Forelimb muscle (tissue), 1 donor: ENCODE data around the gene ARHGDIA. TPM values are rescaled to one million over a fixed set of nuclear protein-coding genes. Genes with fewer than 3 reads are reported as not detected.

Source experiments
- DNase-seq: peaks from one replicate; pipeline ENCODE4 v3.0.0-alpha.2; 2013; ENCODE audit warnings: low read depth
- polyA plus RNA-seq: library from polyadenylated mRNA; unstranded; fragments of 120-200 nt; gene quantifications from one replicate; pipeline ENCODE4 v1.2.1, GENCODE V29; 2013; ENCODE audit not compliant: insufficient read length

Gene ARHGDIA
- polyA plus RNA-seq, 1 donor: 160 TPM

- DNase-seq: no peak
Observed at GRCh38 chr17:81825841-81826466, 45.2 kb downstream of the ARHGDIA start.

- no peak for DNase-seq
Observed at GRCh38 chr17:81824595-81824994, 46.5 kb downstream of the ARHGDIA start.

GRCh38 chr17:81823820-81824550, 47.2 kb downstream of the ARHGDIA start:
- no peak for DNase-seq

GRCh38 chr17:81822996-81823819, 47.9 kb downstream of the ARHGDIA start:
- DNase-seq: no peak

- DNase-seq: no peak
Observed at GRCh38 chr17:81822312-81822637, 48.9 kb downstream of the ARHGDIA start.

- DNase-seq: no peak
Observed at GRCh38 chr17:81821603-81822311, 49.4 kb downstream of the ARHGDIA start.

- no peak for DNase-seq
Observed at GRCh38 chr17:81821147-81821546, 50.0 kb downstream of the ARHGDIA start.

- no peak for DNase-seq
Observed at GRCh38 chr17:81819708-81820107, 51.4 kb downstream of the ARHGDIA start.

- no peak for DNase-seq
Observed at GRCh38 chr17:81817758-81818147, 53.4 kb downstream of the ARHGDIA start.

Other genes starting within 250 kb of the ARHGDIA start
- 57.9 TPM for gene NPLOC4, start 234.2 kb downstream of the ARHGDIA start, polyA plus RNA-seq
- gene TSPAN10, start 234.1 kb downstream of the ARHGDIA start, polyA plus RNA-seq: 1.2 TPM
- 3.9 TPM for gene PDE6G, start 214.8 kb downstream of the ARHGDIA start, polyA plus RNA-seq
- 9.4 TPM for gene OXLD1, start 204.7 kb downstream of the ARHGDIA start, polyA plus RNA-seq
- 14.8 TPM for gene CCDC137, start 204.6 kb downstream of the ARHGDIA start, polyA plus RNA-seq
- gene ARL16, start 187.5 kb downstream of the ARHGDIA start, polyA plus RNA-seq: 28.2 TPM
- 48.1 TPM for gene HGS, start 187.3 kb downstream of the ARHGDIA start, polyA plus RNA-seq
- 54.9 TPM for gene MRPL12, start 168.0 kb downstream of the ARHGDIA start, polyA plus RNA-seq
- gene SLC25A10, start 159.1 kb downstream of the ARHGDIA start, polyA plus RNA-seq: 3.5 TPM
- gene GCGR, start 67.2 kb downstream of the ARHGDIA start, polyA plus RNA-seq: not detected
- 119 TPM for gene MCRIP1, start 38.0 kb downstream of the ARHGDIA start, polyA plus RNA-seq
- gene PPP1R27, start 36.3 kb downstream of the ARHGDIA start, polyA plus RNA-seq: 90.6 TPM
- gene P4HB, start 10.8 kb downstream of the ARHGDIA start, polyA plus RNA-seq: 412 TPM
- gene ALYREF, start 20.2 kb upstream of the ARHGDIA start, polyA plus RNA-seq: 53.9 TPM
- 105 TPM for gene ANAPC11, start 20.4 kb upstream of the ARHGDIA start, polyA plus RNA-seq
- gene NPB, start 30.9 kb upstream of the ARHGDIA start, polyA plus RNA-seq: 0.42 TPM
- 9.6 TPM for gene PCYT2, start 40.1 kb upstream of the ARHGDIA start, polyA plus RNA-seq
- gene SIRT7, start 46.8 kb upstream of the ARHGDIA start, polyA plus RNA-seq: 7.7 TPM
- gene MAFG, start 56.4 kb upstream of the ARHGDIA start, polyA plus RNA-seq: 16.3 TPM
- gene PYCR1, start 66.0 kb upstream of the ARHGDIA start, polyA plus RNA-seq: 59.5 TPM
- 43.6 TPM for gene MYADML2, start 75.9 kb upstream of the ARHGDIA start, polyA plus RNA-seq
- gene NOTUM, start 89.8 kb upstream of the ARHGDIA start, polyA plus RNA-seq: 4.9 TPM
- gene ASPSCR1, start 106.3 kb upstream of the ARHGDIA start, polyA plus RNA-seq: 22.2 TPM
- 28.6 TPM for gene CENPX, start 151.5 kb upstream of the ARHGDIA start, polyA plus RNA-seq
- 8.4 TPM for gene LRRC45, start 152.0 kb upstream of the ARHGDIA start, polyA plus RNA-seq
- gene RAC3, start 160.3 kb upstream of the ARHGDIA start, polyA plus RNA-seq: 6.0 TPM
- gene DCXR, start 166.4 kb upstream of the ARHGDIA start, polyA plus RNA-seq: 32.8 TPM
- 31.0 TPM for gene RFNG, start 180.5 kb upstream of the ARHGDIA start, polyA plus RNA-seq
- gene GPS1, start 180.6 kb upstream of the ARHGDIA start, polyA plus RNA-seq: 69.4 TPM
- 60.1 TPM for gene DUS1L, start 194.5 kb upstream of the ARHGDIA start, polyA plus RNA-seq
- gene FASN, start 226.9 kb upstream of the ARHGDIA start, polyA plus RNA-seq: 24.6 TPM